ENCODE measurements around the gene C11orf24.
"Not testable (repeated sequence)": the region's sequence is repeated elsewhere in the genome, so short reads cannot be mapped to it uniquely, and the experiment has no call there.

Gene C11orf24

DNA sequence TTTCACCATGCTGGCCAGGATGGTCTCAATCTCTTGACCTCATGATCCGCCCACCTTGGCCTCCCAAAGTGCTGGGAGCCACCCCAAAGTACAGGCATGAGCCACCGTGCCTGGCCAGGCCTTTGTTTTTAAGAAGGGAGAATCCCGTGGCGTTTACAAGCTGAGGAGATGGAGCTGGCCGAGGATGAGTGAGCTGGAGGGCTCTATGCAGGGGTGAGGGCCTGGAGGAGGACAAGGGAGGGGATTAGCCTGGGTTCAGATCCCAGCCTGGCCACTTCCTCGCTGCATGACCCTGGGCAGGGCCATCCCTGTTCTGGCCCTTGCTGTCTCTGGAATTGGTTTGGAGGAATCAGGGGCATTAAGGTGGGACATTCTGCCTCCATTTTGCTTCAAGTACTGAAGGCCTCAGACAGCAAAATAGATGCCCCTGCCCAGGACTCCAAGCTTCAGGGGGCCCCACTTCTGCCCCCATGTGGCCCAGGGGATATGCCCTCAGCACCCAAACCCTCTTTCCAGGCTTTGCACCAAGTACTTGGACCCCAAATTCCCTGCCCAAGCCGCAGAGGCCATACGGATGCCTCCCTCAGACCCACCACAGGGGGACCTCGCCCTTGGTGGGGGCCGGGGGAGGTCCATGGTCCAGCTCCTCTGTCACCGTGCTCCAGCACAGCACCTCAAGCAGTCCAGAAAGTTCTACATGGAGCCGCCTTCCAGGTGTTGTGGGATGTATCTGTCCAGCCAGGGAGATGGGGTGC lies 28.5 kb upstream of the C11orf24 start:
- DNase-seq (ENCODE audit: insufficient read length, low spot score) (no peak), FAIRE-seq (no peak)

DNA sequence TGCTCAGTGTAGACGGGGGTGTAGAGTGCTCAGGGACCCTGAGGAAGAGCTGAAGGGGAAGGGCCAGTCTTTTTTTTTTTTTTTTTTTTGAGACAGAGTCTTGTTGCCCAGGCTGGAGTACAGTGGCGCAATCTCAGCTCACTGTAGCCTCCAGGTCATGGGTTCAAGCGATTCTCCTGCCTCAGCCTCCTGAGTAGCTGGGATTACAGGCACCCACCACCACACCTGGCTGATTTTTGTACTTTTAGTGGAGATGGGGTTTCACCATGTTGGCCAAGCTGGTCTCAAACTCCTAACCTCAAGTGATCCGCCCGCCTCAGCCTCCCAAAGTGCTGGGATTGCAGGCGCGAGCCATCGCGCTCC lies 27.7 kb upstream of the C11orf24 start:
- not testable (repeated sequence) for DNase-seq (ENCODE audit: insufficient read length, low spot score); FAIRE-seq

DNA sequence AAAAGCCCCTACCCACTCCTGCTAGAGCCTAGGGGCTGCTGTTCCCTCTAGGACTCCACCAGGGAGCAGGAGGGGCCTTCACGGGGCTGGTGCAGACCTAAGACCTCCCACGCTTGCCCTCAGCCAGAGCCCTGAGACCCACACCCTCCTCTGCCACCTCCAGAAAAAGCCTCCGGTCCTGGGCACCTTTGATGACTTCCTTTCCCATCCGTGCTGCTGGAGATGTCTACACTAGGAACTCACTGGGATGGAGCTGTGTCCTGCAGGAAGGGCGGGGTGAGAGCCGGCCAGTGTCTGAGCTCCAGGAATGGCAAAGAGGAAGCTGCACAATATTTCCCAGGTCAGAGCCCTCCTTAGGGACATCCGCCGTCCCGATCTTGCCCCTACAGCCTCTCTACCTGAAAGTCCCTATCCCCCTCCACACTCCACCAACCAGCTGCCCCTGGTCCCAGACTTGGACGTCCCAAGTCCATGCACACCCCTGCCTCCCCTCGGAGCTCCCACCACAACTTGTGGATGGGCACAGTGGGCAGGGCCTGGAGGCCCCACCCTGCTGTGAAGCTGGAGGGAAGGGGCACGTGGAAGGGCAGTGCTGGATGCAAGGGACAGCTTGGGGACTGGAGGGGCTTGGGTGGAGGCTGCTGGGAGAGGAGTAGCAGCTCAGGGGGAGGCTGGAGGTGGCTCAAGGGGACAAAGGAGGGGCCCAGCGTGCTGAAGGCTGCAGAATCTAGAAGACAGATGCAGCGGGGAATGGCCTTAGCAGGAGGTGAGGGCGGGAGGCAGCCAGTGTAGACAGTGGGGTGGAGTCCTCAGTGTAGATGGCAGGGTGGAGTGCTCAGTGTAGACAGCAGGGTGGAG lies 27.1 kb upstream of the C11orf24 start:
- no peak for FAIRE-seq
- no peak for DNase-seq (ENCODE audit: insufficient read length, low spot score)

DNA sequence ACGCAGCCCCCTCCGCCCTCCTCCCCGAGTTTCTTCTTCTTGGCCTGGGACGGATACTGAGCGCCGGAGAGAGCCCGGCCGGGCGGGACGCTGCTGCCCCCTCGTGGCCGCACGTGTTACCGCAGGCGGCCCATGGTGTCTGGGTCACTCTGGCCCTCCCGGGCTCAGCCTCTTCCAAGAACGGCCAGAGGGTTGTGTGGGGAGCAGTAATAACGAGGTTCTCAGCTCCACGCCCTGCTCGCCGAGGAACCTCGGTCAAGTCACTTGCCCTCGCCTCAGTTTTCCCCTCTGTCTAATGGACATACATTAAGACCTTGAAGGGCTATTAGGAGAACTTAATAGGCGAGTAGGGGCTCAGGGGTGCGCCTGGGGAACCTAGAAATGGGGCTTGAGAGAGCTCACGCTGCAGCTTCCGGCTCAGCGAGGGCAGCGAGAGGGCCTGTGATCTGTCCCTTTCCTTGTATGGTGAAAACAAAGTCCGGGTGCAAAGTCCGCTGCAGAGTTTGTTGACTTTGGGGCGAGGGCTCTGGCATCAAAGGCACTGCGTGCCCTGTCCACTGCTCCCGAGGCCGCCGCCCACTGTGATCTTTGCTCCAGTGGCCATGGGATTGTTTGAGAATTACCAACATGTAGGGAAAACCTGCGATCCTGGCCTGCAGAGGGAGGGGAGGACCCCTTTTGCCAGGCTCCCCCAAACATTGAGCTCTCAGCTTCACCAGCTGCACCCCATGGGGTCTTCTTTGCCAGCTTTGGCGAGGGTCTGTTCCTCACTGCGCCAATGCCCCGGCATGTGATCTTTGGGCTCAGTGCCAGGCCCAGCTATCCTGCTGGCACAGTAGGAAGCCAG lies 26.3 kb upstream of the C11orf24 start:
- FAIRE-seq (peak; percentile 92), DNase-seq (ENCODE audit: insufficient read length, low spot score) (peak; percentile 94)

GRCh38 chr11:68297494-68297811 lies 25.7 kb upstream of the C11orf24 start:
- FAIRE-seq (no peak), DNase-seq (ENCODE audit: insufficient read length, low spot score) (no peak)

- FAIRE-seq (peak; percentile 16), DNase-seq (ENCODE audit: insufficient read length, low spot score) (no peak)
Observed at GRCh38 chr11:68297052-68297378, 25.2 kb upstream of the C11orf24 start.

DNA sequence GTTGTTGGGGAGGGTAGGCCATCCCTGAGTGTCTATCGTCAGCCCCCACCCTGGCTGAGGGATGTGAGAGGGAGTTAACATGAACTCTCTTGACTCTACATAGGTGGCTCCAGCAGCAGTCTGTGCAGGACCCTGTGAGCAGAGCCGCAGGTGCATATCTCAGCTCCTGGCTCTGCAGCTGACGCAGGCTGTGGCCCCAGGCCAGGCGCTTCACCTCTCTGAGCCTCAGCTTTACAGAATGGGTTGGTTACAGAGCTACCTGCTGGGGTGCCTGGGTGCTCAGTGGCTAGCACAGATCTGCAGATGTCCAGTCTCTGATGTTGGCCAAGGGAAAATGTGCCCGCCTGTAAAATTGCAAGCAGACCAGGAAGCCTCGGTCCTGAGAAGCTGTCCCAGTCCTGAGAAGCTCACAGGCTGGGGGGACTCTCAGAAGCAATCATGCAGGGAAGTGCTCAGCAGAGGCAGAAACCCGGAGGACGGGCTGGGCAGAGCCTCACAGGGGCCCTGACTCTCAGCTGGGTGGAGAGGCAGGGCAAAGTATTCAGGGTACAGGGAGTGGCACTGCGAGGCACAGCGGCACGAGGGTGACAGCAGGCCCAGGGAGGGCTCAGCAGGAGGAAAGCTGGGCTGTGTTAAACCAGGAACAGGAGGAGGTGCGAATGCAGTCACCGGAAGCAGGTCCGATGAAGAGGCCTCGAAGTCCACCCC lies 24.7 kb upstream of the C11orf24 start:
- no peak for DNase-seq (ENCODE audit: insufficient read length, low spot score)
- peak; percentile 86 for FAIRE-seq

GRCh38 chr11:68295940-68296339 lies 24.2 kb upstream of the C11orf24 start:
- FAIRE-seq (no peak), DNase-seq (ENCODE audit: insufficient read length, low spot score) (no peak)

DNA sequence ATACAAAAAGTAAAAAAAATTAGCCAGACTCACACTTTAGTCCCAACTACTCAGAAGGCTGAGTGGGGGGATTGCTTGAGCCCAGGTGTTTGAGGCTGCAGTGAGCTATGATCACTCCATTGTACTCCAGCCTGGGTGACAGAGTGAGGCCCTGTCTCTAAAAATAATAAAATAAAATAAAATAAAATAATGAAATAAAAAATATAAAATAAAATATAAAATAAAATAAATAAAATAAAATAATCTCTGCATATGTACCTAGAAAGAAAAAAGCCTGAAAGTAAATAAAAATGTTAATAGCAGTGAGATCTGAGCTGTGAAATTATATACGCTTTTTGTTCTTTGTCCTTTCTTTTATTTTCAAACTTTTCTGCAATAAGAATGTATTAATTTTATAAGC lies 23.5 kb upstream of the C11orf24 start:
- FAIRE-seq (no peak), DNase-seq (ENCODE audit: insufficient read length, low spot score) (no peak)

DNA sequence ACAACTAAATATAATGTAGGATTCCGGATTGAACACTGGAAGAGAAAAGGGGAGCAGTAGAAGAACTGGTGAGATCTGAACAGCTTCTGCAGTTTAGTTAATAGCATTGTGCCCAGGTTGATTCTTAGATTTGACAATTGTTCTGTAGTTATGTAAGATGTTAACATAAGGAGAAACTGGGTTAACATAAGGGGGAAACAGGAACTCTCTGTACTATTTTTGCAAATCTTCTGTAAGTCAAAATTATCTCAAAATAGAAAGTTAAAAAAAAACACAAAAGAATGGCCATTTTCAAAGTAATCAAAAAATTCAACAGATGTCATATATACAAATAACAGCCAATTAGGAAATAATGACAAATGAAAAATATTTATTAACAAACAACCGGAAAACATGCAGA lies 21.9 kb upstream of the C11orf24 start:
- FAIRE-seq (no peak), DNase-seq (ENCODE audit: insufficient read length, low spot score) (no peak)

- DNase-seq (ENCODE audit: insufficient read length, low spot score), result no peak
- no peak for FAIRE-seq
Observed at GRCh38 chr11:68289456-68289855, 17.7 kb upstream of the C11orf24 start.

GRCh38 chr11:68287419-68287818 lies 15.6 kb upstream of the C11orf24 start:
- FAIRE-seq (no peak), DNase-seq (ENCODE audit: insufficient read length, low spot score) (no peak)

DNA sequence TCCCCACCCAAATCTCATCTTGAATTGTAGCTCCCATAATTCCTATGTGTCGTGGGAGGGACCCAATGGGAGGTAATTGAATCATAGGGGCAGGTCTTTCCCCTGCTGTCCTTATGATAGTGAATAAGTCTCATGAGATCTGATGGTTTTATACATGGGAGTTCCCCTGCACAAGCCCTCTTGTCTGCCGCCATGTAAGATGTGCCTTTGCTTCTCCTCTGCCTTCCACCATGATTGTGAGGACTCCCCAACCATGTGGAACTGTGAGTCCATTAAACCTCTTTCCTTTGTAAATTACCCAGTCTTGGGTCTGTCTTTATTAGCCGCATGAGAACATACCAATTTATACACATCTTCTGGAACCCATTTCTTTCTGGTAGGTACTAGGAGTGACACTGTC lies 12.8 kb upstream of the C11orf24 start:
- not testable (repeated sequence) for FAIRE-seq; DNase-seq (ENCODE audit: insufficient read length, low spot score)

DNA sequence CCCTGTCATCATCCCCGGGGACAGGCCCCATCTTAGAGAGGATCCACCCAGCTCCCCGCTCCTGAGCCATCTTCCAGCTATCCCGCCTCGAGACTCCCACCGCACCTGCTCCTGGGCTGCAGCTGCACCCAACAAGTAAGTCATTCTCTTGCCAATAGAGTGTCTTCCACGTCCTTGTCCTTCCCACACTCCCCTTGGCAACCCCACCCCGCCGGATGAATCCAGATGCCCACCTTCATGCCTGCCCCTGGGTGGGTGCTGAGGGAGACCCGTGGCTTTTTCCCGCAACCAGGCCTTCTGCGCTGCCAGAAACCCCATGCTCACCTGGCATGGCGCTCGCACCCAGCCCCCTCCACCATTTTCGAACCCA lies 11.1 kb upstream of the C11orf24 start:
- DNase-seq (ENCODE audit: insufficient read length, low spot score) (no peak), FAIRE-seq (no peak)

- DNase-seq (ENCODE audit: insufficient read length, low spot score), result no peak
- FAIRE-seq, result no peak
Observed at GRCh38 chr11:68282141-68282860, 10.5 kb upstream of the C11orf24 start.

- DNase-seq (ENCODE audit: insufficient read length, low spot score) (no peak), FAIRE-seq (no peak)
Observed at GRCh38 chr11:68279676-68280075, 7.9 kb upstream of the C11orf24 start.

GRCh38 chr11:68276861-68277260 lies 5.1 kb upstream of the C11orf24 start:
- DNase-seq (ENCODE audit: insufficient read length, low spot score), result no peak
- FAIRE-seq, result no peak

GRCh38 chr11:68275721-68276507 lies 4.1 kb upstream of the C11orf24 start:
- FAIRE-seq (peak; percentile 4), DNase-seq (ENCODE audit: insufficient read length, low spot score) (no peak)

DNA sequence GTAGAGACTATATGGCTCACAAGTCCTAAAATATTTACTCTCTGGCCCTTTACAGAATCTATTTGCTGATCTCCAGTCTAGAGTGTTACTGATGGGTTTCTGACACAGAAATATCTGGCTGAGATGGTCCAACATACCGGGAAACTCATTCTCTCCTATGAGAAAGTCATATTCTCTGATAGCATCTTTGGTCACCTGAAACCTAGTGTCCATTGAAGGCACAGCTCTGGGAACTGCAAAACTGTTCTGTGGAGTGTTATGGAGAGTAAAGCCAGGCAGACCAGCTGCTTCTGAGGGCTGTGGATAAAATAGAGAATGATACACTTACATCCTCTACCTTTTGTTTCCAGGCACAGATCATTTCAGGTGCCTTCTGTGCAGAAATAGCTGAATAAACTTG lies 2.5 kb upstream of the C11orf24 start:
- FAIRE-seq (no peak), DNase-seq (ENCODE audit: insufficient read length, low spot score) (no peak)

Data from HTR-8/SVneo (cell line).